ENCODE results near the gene PCDH9. TPM values are rescaled to one million over a fixed set of nuclear protein-coding genes. Genes with fewer than 3 reads are reported as not detected.

PCDH9 gene
- polyA plus RNA-seq, 3 donors: 0.03 TPM; not detected in 1

GRCh38 chr13:67062160-67062559, 168.0 kb downstream of the PCDH9 start:
- H2AFZ ChIP-seq (ENCODE audit: insufficient read depth, low read depth, low read length, poor library complexity, severe bottlenecking): no peak overlapping the region
- H3K27ac ChIP-seq (ENCODE audit: low read depth in 1 of 2, low read length in 2 of 2): no peak overlapping the region
- no peaks in the 10 kb centered on the region for H3K79me2 ChIP-seq (ENCODE audit: insufficient read depth, low read length)
- Mint-ChIP-seq H3K27me3 (ENCODE audit: low read depth in 3 of 3) (peaks cover 0 to 1% (median 0%) of the 10 kb centered on the region in 3 donors), H3K4me1 (no peaks in the 10 kb centered on the region), H3K4me3 (no peak overlapping the region), H3K27ac (no peak overlapping the region), H3K9me3 (no peaks in the 10 kb centered on the region), H3K36me3 (no peaks in the 10 kb centered on the region)
- no peaks in the 10 kb centered on the region for H3K27me3 ChIP-seq (ENCODE audit: control insufficient read depth in 2 of 2, insufficient read depth in 2 of 2, low read length in 2 of 2)
- no peaks in the 10 kb centered on the region for H3K36me3 ChIP-seq (replicated peaks in 1 of 2; ENCODE audit: control insufficient read depth in 1 of 2, insufficient read depth in 2 of 2, low read length in 2 of 2)
- no peaks in the 10 kb centered on the region for H4K20me1 ChIP-seq (ENCODE audit: insufficient read depth, low read length)
- no peak overlapping the region for H3K4me2 ChIP-seq (replicated peaks; ENCODE audit: extremely low read depth, low read length, poor library complexity, severe bottlenecking)
- intact Hi-C loops (cut with micrococcal nuclease): no loop called here
- H3K9ac ChIP-seq (ENCODE audit: insufficient read depth, low read length, poor library complexity, severe bottlenecking): no peak overlapping the region
- no peak for DNase-seq
- H3K4me1 ChIP-seq (ENCODE audit: control insufficient read depth in 1 of 2, insufficient read depth in 2 of 2, low read length in 2 of 2): no peaks in the 10 kb centered on the region
- no peak for TF ChIP-seq CTCF (IDR thresholded peaks at IDR 0.05)
- no peak overlapping the region for H3K4me3 ChIP-seq (replicated peaks in 1 of 3; ENCODE audit: low read depth in 2 of 3, low read length in 3 of 3)
- H3K9me3 ChIP-seq (replicated peaks in 1 of 2; ENCODE audit: control insufficient read depth in 1 of 2, insufficient read depth in 1 of 2, low read length in 2 of 2): no peaks in the 10 kb centered on the region

GRCh38 chr13:67061750-67062149, 168.4 kb downstream of the PCDH9 start:
- H3K9me3 ChIP-seq (replicated peaks in 1 of 2; ENCODE audit: control insufficient read depth in 1 of 2, insufficient read depth in 1 of 2, low read length in 2 of 2): no peaks in the 10 kb centered on the region
- no peak overlapping the region for H3K4me2 ChIP-seq (replicated peaks; ENCODE audit: extremely low read depth, low read length, poor library complexity, severe bottlenecking)
- no peaks in the 10 kb centered on the region for H3K4me1 ChIP-seq (ENCODE audit: control insufficient read depth in 1 of 2, insufficient read depth in 2 of 2, low read length in 2 of 2)
- H3K79me2 ChIP-seq (ENCODE audit: insufficient read depth, low read length): no peaks in the 10 kb centered on the region
- H3K4me1 Mint-ChIP-seq: no peaks in the 10 kb centered on the region
- no peaks in the 10 kb centered on the region for H4K20me1 ChIP-seq (ENCODE audit: insufficient read depth, low read length)
- H3K27ac Mint-ChIP-seq: no peak overlapping the region
- intact Hi-C loops (cut with micrococcal nuclease): no loop called here
- 93% methylated on average over 3 of the region's 5 CpGs for WGBS (ENCODE audit: insufficient coverage)
- H2AFZ ChIP-seq (ENCODE audit: insufficient read depth, low read depth, low read length, poor library complexity, severe bottlenecking): no peak overlapping the region
- no peaks in the 10 kb centered on the region for H3K36me3 ChIP-seq (replicated peaks in 1 of 2; ENCODE audit: control insufficient read depth in 1 of 2, insufficient read depth in 2 of 2, low read length in 2 of 2)
- no peaks in the 10 kb centered on the region for H3K9me3 Mint-ChIP-seq
- peaks cover 0 to 1% (median 0%) of the 10 kb centered on the region in 3 donors for H3K27me3 Mint-ChIP-seq (ENCODE audit: low read depth in 3 of 3)
- H3K27me3 ChIP-seq (ENCODE audit: control insufficient read depth in 2 of 2, insufficient read depth in 2 of 2, low read length in 2 of 2): no peaks in the 10 kb centered on the region
- no peaks in the 10 kb centered on the region for H3K36me3 Mint-ChIP-seq
- no peak for DNase-seq
- no peak overlapping the region for H3K4me3 ChIP-seq (replicated peaks in 1 of 3; ENCODE audit: low read depth in 2 of 3, low read length in 3 of 3)
- H3K27ac ChIP-seq (ENCODE audit: low read depth in 1 of 2, low read length in 2 of 2): no peak overlapping the region
- TF ChIP-seq CTCF (IDR thresholded peaks at IDR 0.05): no peak
- H3K9ac ChIP-seq (ENCODE audit: insufficient read depth, low read length, poor library complexity, severe bottlenecking): no peak overlapping the region
- H3K4me3 Mint-ChIP-seq: no peak overlapping the region
